OCI-LY3 (cell line): ENCODE data around the gene UNC5C.

Source experiments
- EZH2phosphoT487 ChIP-seq: fragments of 200-600 bp; shearing (Covaris generic); IDR thresholded peaks from 2 replicates; pipeline ENCODE4 v1.6.1; 2018; ENCODE audit warnings: antibody characterized with exemption, mixed run types, low read depth
- TF ChIP-seq, protein P1 (sequence below): fragments of 200-600, 300-600 bp; sonication (generic); IDR thresholded peaks from 2 replicates; pipeline ENCODE4 v1.5.1; 2014; ENCODE audit warnings: antibody characterized with exemption, low read length, low read depth

DNA sequence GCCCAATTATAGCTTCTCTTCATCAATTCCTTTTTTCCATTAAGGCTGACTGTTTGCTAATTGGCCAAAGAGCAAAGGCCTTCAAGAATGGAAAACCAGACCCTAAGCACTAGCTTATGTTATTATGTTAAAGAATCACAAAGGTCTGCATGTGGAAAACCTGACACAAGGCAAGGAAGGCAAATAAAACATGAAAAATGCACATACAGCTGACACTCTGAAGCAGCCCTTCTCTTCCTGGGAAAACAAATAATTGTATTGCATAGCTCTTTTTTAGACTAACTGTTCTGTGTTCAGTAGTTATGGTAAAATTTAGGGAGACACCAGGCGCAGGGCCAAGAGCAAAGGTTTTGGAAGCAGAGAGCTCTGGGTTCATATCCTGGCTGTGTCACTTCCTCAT lies 223.1 kb downstream of the UNC5C start:
- TF ChIP-seq, protein P1, sequence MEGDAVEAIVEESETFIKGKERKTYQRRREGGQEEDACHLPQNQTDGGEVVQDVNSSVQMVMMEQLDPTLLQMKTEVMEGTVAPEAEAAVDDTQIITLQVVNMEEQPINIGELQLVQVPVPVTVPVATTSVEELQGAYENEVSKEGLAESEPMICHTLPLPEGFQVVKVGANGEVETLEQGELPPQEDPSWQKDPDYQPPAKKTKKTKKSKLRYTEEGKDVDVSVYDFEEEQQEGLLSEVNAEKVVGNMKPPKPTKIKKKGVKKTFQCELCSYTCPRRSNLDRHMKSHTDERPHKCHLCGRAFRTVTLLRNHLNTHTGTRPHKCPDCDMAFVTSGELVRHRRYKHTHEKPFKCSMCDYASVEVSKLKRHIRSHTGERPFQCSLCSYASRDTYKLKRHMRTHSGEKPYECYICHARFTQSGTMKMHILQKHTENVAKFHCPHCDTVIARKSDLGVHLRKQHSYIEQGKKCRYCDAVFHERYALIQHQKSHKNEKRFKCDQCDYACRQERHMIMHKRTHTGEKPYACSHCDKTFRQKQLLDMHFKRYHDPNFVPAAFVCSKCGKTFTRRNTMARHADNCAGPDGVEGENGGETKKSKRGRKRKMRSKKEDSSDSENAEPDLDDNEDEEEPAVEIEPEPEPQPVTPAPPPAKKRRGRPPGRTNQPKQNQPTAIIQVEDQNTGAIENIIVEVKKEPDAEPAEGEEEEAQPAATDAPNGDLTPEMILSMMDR = no peak
- no peak for TF ChIP-seq EZH2phosphoT487
